H9 (cell line): ENCODE data around the gene MKNK2. TPM values are rescaled to one million over a fixed set of nuclear protein-coding genes. Genes with fewer than 3 reads are reported as not detected.
A peak's percentile ranks its signal among the peaks of the same experiment; 100 is the strongest.

Experiments
- DNase-seq: peaks from one replicate; pipeline ENCODE4 v3.0.0-alpha.2; 2017
- H2AFZ ChIP-seq: one replicate; pipeline ENCODE4 v1.6.1; 2013; ENCODE audit warnings: mild to moderate bottlenecking, low read length, control low read depth, moderate library complexity
- H2AK5ac ChIP-seq: 2 replicates; pipeline ENCODE4 v1.6.1; 2013; ENCODE audit warnings: low read length, control low read depth, mixed read lengths; ENCODE audit not compliant: insufficient read length
- H2BK120ac ChIP-seq: one replicate; pipeline ENCODE4 v1.6.1; 2013; ENCODE audit warnings: low read depth, mild to moderate bottlenecking, low read length, control low read depth, inconsistent platforms; ENCODE audit not compliant: poor library complexity, severe bottlenecking
- H2BK12ac ChIP-seq: 2 replicates; pipeline ENCODE4 v1.6.1; 2013; ENCODE audit warnings: low read length, control low read depth, mixed read lengths, low read depth; ENCODE audit not compliant: insufficient read length
- H2BK15ac ChIP-seq: 2 replicates; pipeline ENCODE4 v1.6.1; 2013; ENCODE audit warnings: low read depth, low read length, control low read depth
- H2BK20ac ChIP-seq: one replicate; pipeline ENCODE4 v1.6.1; 2013; ENCODE audit warnings: low read depth, mild to moderate bottlenecking, low read length, control low read depth, inconsistent platforms; ENCODE audit not compliant: poor library complexity, severe bottlenecking
- H2BK5ac ChIP-seq: 2 replicates; pipeline ENCODE4 v1.6.1; 2013; ENCODE audit warnings: low read length, control low read depth, mixed read lengths; ENCODE audit not compliant: insufficient read length
- H3K14ac ChIP-seq: 2 replicates; pipeline ENCODE4 v1.6.1; 2013; ENCODE audit warnings: low read length, control low read depth; ENCODE audit not compliant: insufficient read depth
- H3K18ac ChIP-seq: 2 replicates; pipeline ENCODE4 v1.6.1; 2013; ENCODE audit warnings: low read depth, mild to moderate bottlenecking, mixed read lengths, low read length, control low read depth; ENCODE audit not compliant: insufficient read length
- H3K23ac ChIP-seq: 2 replicates; pipeline ENCODE4 v1.6.1; 2013; ENCODE audit warnings: low read length, control low read depth, mixed read lengths, low read depth; ENCODE audit not compliant: insufficient read length
- H3K23me2 ChIP-seq: 2 replicates; pipeline ENCODE4 v1.6.1; 2013; ENCODE audit warnings: low read depth, mild to moderate bottlenecking, mixed read lengths, low read length, control low read depth; ENCODE audit not compliant: insufficient read length, poor library complexity, severe bottlenecking
- H3K27ac ChIP-seq: 2 replicates; pipeline ENCODE4 v1.5.1; 2013; ENCODE audit warnings: low read length, control low read depth, mixed read lengths, low read depth; ENCODE audit not compliant: insufficient read length
- H3K27me3 ChIP-seq: 2 replicates; pipeline ENCODE4 v1.6.1; 2013; ENCODE audit warnings: low read length, control low read depth, inconsistent platforms; ENCODE audit not compliant: insufficient read depth
- H3K4ac ChIP-seq: 2 replicates; pipeline ENCODE4 v1.6.1; 2013; ENCODE audit warnings: low read depth, mild to moderate bottlenecking, control low read depth, inconsistent platforms, low read length, moderate library complexity
- H3K4me1 ChIP-seq: 2 replicates; pipeline ENCODE4 v1.6.1; 2013; ENCODE audit warnings: low read length, control low read depth, inconsistent platforms; ENCODE audit not compliant: insufficient read depth
- H3K4me2 ChIP-seq: 2 replicates; pipeline ENCODE4 v1.6.1; 2013; ENCODE audit warnings: low read length, control low read depth, mixed read lengths; ENCODE audit not compliant: insufficient read length, insufficient read depth
- H3K56ac ChIP-seq: 2 replicates; pipeline ENCODE4 v1.6.1; 2013; ENCODE audit warnings: low read depth, mild to moderate bottlenecking, mixed read lengths, low read length, control low read depth; ENCODE audit not compliant: insufficient read length
- H3K79me1 ChIP-seq: 2 replicates; pipeline ENCODE4 v1.6.1; 2013; ENCODE audit warnings: low read depth, mild to moderate bottlenecking, moderate library complexity, low read length, control low read depth, inconsistent platforms; ENCODE audit not compliant: insufficient read depth, poor library complexity, severe bottlenecking
- H3K79me2 ChIP-seq: 2 replicates; pipeline ENCODE4 v1.6.1; 2013; ENCODE audit warnings: low read length, control low read depth, inconsistent platforms; ENCODE audit not compliant: insufficient read depth
- H3K9ac ChIP-seq: 2 replicates; pipeline ENCODE4 v1.6.1; 2013; ENCODE audit warnings: low read length, control low read depth, mixed read lengths; ENCODE audit not compliant: insufficient read length; ENCODE audit errors: extremely low read depth
- H3K9me3 ChIP-seq: one replicate; pipeline ENCODE4 v1.6.1; 2013; ENCODE audit warnings: low read depth, low read length, inconsistent platforms; ENCODE audit not compliant: control insufficient read depth
- H3T11ph ChIP-seq: one replicate; pipeline ENCODE4 v1.6.1; 2013; ENCODE audit warnings: mild to moderate bottlenecking, low read length, control low read depth, inconsistent platforms
- H4K20me1 ChIP-seq: one replicate; pipeline ENCODE4 v1.6.1; 2013; ENCODE audit not compliant: control insufficient read depth, insufficient read length, insufficient read depth
- H4K5ac ChIP-seq: 2 replicates; pipeline ENCODE4 v1.6.1; 2013; ENCODE audit warnings: low read depth, mild to moderate bottlenecking, mixed read lengths, low read length, control low read depth; ENCODE audit not compliant: insufficient read length
- H4K8ac ChIP-seq: replicated peaks from 2 replicates; pipeline ENCODE4 v1.6.1; 2013; ENCODE audit warnings: low read length, control low read depth, mixed read lengths, low read depth; ENCODE audit not compliant: insufficient read length
- H4K91ac ChIP-seq: 2 replicates; pipeline ENCODE4 v1.6.1; 2013; ENCODE audit warnings: low read depth, mild to moderate bottlenecking, moderate library complexity, mixed read lengths, low read length, control low read depth; ENCODE audit not compliant: insufficient read length
- H3K27ac Mint-ChIP-seq, 3 experiments: 2 replicates in 2 of 3; 3 replicates in 1 of 3; pipeline ENCODE4 v1.8.0; 2020 to 2021; ENCODE audit warnings: mixed read lengths in 3 of 3, mild to moderate bottlenecking in 1 of 3, moderate library complexity in 1 of 3
- H3K27me3 Mint-ChIP-seq: 2 replicates; pipeline ENCODE4 v1.8.0; 2021; ENCODE audit warnings: low read depth, mild to moderate bottlenecking, moderate library complexity, mixed read lengths
- H3K36me3 Mint-ChIP-seq, 3 experiments: 2 replicates in 2 of 3; 3 replicates in 1 of 3; pipeline ENCODE4 v1.8.0; 2020 to 2021; ENCODE audit warnings: low read depth in 3 of 3, mixed read lengths in 3 of 3; ENCODE audit not compliant: insufficient read depth in 1 of 3
- H3K4me1 Mint-ChIP-seq, 2 experiments: 2 replicates each; pipeline ENCODE4 v1.8.0; 2020; ENCODE audit warnings: mixed read lengths in 2 of 2
- H3K4me3 Mint-ChIP-seq, 2 experiments: 2 replicates in 1 of 2; 3 replicates in 1 of 2; pipeline ENCODE4 v1.8.0; 2020 to 2021; ENCODE audit warnings: mild to moderate bottlenecking in 2 of 2, mixed read lengths in 2 of 2, moderate library complexity in 1 of 2
- H3K9me3 Mint-ChIP-seq, 2 experiments: 2 replicates in 1 of 2; 3 replicates in 1 of 2; pipeline ENCODE4 v1.8.0; 2020; ENCODE audit warnings: mild to moderate bottlenecking in 2 of 2, mixed read lengths in 2 of 2, moderate library complexity in 1 of 2
- CTCF ChIP-seq: fragments of 200-600 bp; sonication (generic); conservative IDR thresholded peaks from 3 replicates; pipeline ENCODE4 v1.8.0; 2021; ENCODE audit warnings: antibody characterized with exemption, mild to moderate bottlenecking
- WGBS: extraction: QIAGEN DNeasy Blood & Tissue Kit; methylation state at CpG from one replicate; pipeline ENCODE4 v1.1.7; 2013; ENCODE audit warnings: missing lambda C conversion rate, low lambda C conversion rate, mixed read lengths; ENCODE audit not compliant: insufficient read length; ENCODE audit errors: extremely low coverage; 5-methylcytosine and 5-hydroxymethylcytosine counted together
- total RNA-seq: library from RNA; stranded (reverse); gene quantifications from 2 replicates; pipeline ENCODE4 v1.2.1, GENCODE V29; 2021

MKNK2 gene
- total RNA-seq, 1 experiment from 2014 or later, result 153 TPM

GRCh38 chr19:2044709-2045500 is 6.1 kb downstream of the MKNK2 start:
- H3K4ac ChIP-seq, result no peak overlapping the region
- peaks cover 4% of the 10 kb centered on the region for H4K20me1 ChIP-seq
- H2BK15ac ChIP-seq, result no peak overlapping the region
- no peak overlapping the region for H4K5ac ChIP-seq
- peaks cover 7% of the 10 kb centered on the region for H3K79me1 ChIP-seq
- H3K79me2 ChIP-seq, result peaks cover 7% of the 10 kb centered on the region; the same call in 1 of the 2 replicates
- peak; percentile 30 for DNase-seq
- TF ChIP-seq CTCF, result no peak
- no peak overlapping the region for H2BK120ac ChIP-seq
- H3K4me3 Mint-ChIP-seq, result no peak overlapping the region
- WGBS, result no CpG with 5 or more reads among the region's 18 CpGs
- no peak overlapping the region for H3K18ac ChIP-seq
- H4K91ac ChIP-seq, result no peak overlapping the region
- no peak overlapping the region for H3K4me2 ChIP-seq
- H3K14ac ChIP-seq, result no peak overlapping the region
- H4K8ac ChIP-seq, result no peak overlapping the region
- no peak overlapping the region for H3K9ac ChIP-seq
- no peak overlapping the region for H3K23ac ChIP-seq
- peaks cover 3% of the 10 kb centered on the region for H3K23me2 ChIP-seq
- no peak overlapping the region for H2BK5ac ChIP-seq
- H3K4me1 Mint-ChIP-seq, result peaks cover 12 to 20% of the 10 kb centered on the region in 2 experiments
- H2BK20ac ChIP-seq, result no peak overlapping the region
- H3K56ac ChIP-seq, result no peak overlapping the region
- no peak overlapping the region for H2BK12ac ChIP-seq
- H3K36me3 Mint-ChIP-seq, result peaks cover 7 to 16% (median 15%) of the 10 kb centered on the region in 3 experiments
- H3K4me1 ChIP-seq, result no peaks in the 10 kb centered on the region; the same call in 1 of the 2 replicates
- no peaks in the 10 kb centered on the region for H3K27me3 Mint-ChIP-seq
- H3K27ac Mint-ChIP-seq, result peak overlapping the region in 2 of 3 experiments; percentile 81 to 87; a peak in 3 of 7 replicates
- no peak overlapping the region for H2AFZ ChIP-seq
- H3K9me3 ChIP-seq, result no peaks in the 10 kb centered on the region
- H3T11ph ChIP-seq, result no peak overlapping the region
- no peak overlapping the region for H3K27ac ChIP-seq
- no peaks in the 10 kb centered on the region for H3K27me3 ChIP-seq
- H2AK5ac ChIP-seq, result no peak overlapping the region
- H3K9me3 Mint-ChIP-seq, result no peaks in the 10 kb centered on the region
